ENCODE results near the gene MTCL1. TPM values are rescaled to one million over a fixed set of nuclear protein-coding genes. Genes with fewer than 3 reads are reported as not detected.
A peak's percentile ranks its signal among the peaks of the same experiment; 100 is the strongest.

MTCL1 gene
- total RNA-seq, 2 donors from 2014 or later = 15.3 to 27.7 TPM

GRCh38 chr18:8794156-8794933 is 89.0 kb downstream of the MTCL1 start:
- WGBS, 2 donors = 88 to 89% methylated on average over 12 of the region's 12 CpGs
- H3K4me1 ChIP-seq = peaks cover 26% of the 10 kb centered on the region
- no peak for DNase-seq

GRCh38 chr18:8794934-8795280 is 89.6 kb downstream of the MTCL1 start:
- H3K4me1 ChIP-seq = peaks cover 32% of the 10 kb centered on the region
- no peak overlapping the region for H3K4me3 ChIP-seq
- DNase-seq = no peak
- H3K27me3 ChIP-seq = no peaks in the 10 kb centered on the region
- no peak for TF ChIP-seq POLR2A (IDR thresholded peaks at IDR 0.05)
- TF ChIP-seq, protein P1, sequence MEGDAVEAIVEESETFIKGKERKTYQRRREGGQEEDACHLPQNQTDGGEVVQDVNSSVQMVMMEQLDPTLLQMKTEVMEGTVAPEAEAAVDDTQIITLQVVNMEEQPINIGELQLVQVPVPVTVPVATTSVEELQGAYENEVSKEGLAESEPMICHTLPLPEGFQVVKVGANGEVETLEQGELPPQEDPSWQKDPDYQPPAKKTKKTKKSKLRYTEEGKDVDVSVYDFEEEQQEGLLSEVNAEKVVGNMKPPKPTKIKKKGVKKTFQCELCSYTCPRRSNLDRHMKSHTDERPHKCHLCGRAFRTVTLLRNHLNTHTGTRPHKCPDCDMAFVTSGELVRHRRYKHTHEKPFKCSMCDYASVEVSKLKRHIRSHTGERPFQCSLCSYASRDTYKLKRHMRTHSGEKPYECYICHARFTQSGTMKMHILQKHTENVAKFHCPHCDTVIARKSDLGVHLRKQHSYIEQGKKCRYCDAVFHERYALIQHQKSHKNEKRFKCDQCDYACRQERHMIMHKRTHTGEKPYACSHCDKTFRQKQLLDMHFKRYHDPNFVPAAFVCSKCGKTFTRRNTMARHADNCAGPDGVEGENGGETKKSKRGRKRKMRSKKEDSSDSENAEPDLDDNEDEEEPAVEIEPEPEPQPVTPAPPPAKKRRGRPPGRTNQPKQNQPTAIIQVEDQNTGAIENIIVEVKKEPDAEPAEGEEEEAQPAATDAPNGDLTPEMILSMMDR (IDR thresholded peaks at IDR 0.05) = no peak
- H3K9me3 ChIP-seq = no peaks in the 10 kb centered on the region
- 42 to 46% methylated on average over 7 of the region's 7 CpGs for WGBS, 2 donors
- ATAC-seq = no peak
- no peaks in the 10 kb centered on the region for H3K36me3 ChIP-seq (replicated peaks in 1 of 2; ENCODE audit: insufficient read depth in 1 of 2, low read depth in 2 of 2)
- intact Hi-C loops (cut with DNase I) = no loop called here
- H3K27ac ChIP-seq = no peak overlapping the region

More at GRCh38 chr18:8794156-8794933, 89.0 kb downstream of the MTCL1 start:
- TF ChIP-seq, protein P1 (IDR thresholded peaks at IDR 0.05) = no peak
- TF ChIP-seq POLR2A (IDR thresholded peaks at IDR 0.05) = no peak
- Histone ChIP-seq H3K27me3 (no peaks in the 10 kb centered on the region), H3K27ac (no peak overlapping the region), H3K9me3 (no peaks in the 10 kb centered on the region), H3K4me3 (no peak overlapping the region), H3K36me3 (replicated peaks in 1 of 2; ENCODE audit: insufficient read depth in 1 of 2, low read depth in 2 of 2) (no peaks in the 10 kb centered on the region)
- intact Hi-C loops (cut with DNase I) = no loop called here
- ATAC-seq = no peak

- H3K4me3 ChIP-seq = no peak overlapping the region
- H3K27ac ChIP-seq = no peak overlapping the region
- no peaks in the 10 kb centered on the region for H3K9me3 ChIP-seq
- H3K36me3 ChIP-seq (replicated peaks in 1 of 2; ENCODE audit: insufficient read depth in 1 of 2, low read depth in 2 of 2) = no peaks in the 10 kb centered on the region
- H3K27me3 ChIP-seq = no peaks in the 10 kb centered on the region
- intact Hi-C loops (cut with DNase I) = no loop called here
- ATAC-seq (no peak), DNase-seq (no peak)
- TF ChIP-seq, protein P1 (IDR thresholded peaks at IDR 0.05) = no peak
- TF ChIP-seq POLR2A (IDR thresholded peaks at IDR 0.05) = no peak
- 67 to 87% methylated on average over 10 of the region's 10 CpGs for WGBS, 2 donors
- H3K4me1 ChIP-seq = peaks cover 40% of the 10 kb centered on the region
Observed at GRCh38 chr18:8795586-8796325, 90.4 kb downstream of the MTCL1 start.

DNA sequence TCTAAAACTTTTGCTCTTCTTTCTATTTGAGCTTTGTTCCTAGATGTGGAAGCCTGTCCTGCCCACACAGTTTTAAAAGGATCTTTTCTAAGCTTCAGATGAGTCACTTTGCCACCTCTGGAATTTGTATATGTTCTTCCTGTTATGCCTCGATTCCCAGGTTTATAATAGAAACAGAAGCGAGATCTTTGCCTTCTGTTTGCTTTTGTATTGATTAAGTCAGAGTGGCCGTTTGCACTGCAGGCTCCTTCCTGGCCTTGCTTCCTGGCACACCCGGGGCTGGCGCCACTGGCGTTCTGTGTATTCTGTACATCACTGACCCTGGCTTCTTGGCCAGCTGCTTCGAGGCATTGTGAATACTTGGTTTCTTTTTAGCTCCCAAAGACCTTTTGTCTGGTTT is 91.8 kb downstream of the MTCL1 start:
- intact Hi-C loops (cut with DNase I) = no loop called here
- H3K4me3 ChIP-seq = no peak overlapping the region
- WGBS, 2 donors = 23 to 25% methylated on average over 7 of the region's 7 CpGs
- ATAC-seq = no peak
- no peak for TF ChIP-seq POLR2A (IDR thresholded peaks at IDR 0.05)
- TF ChIP-seq, protein P1 (IDR thresholded peaks at IDR 0.05) = no peak
- peaks cover 55% of the 10 kb centered on the region for H3K4me1 ChIP-seq
- peak in 3 of 4 donors; percentile 33 to 57 (median 52) for DNase-seq
- H3K27ac ChIP-seq = peak overlapping the region in 2 of 4 donors; percentile 12 to 43
- H3K27me3 ChIP-seq = no peaks in the 10 kb centered on the region
- no peaks in the 10 kb centered on the region for H3K36me3 ChIP-seq (replicated peaks in 1 of 2; ENCODE audit: insufficient read depth in 1 of 2, low read depth in 2 of 2)
- no peaks in the 10 kb centered on the region for H3K9me3 ChIP-seq
